Loucy (cell line): ENCODE data around the gene MESD.
"Not testable (repeated sequence)": the region's sequence is repeated elsewhere in the genome, so short reads cannot be mapped to it uniquely, and the experiment has no call there.

Experiments
- H2AFZ ChIP-seq: fragments of 200-600 bp; sonication (generic); 2 replicates; pipeline ENCODE4 v1.6.0; 2016; ENCODE audit warnings: antibody characterized with exemption, mild to moderate bottlenecking, low read length, moderate library complexity
- H3F3A ChIP-seq: fragments of 200-600 bp; 2 replicates; pipeline ENCODE4 v1.6.0; 2016; ENCODE audit warnings: antibody characterized with exemption, low read depth, mild to moderate bottlenecking
- H3K27me3 ChIP-seq: fragments of 200-600 bp; sonication (generic); 2 replicates; pipeline ENCODE4 v1.6.1; 2014; ENCODE audit warnings: low read length, mild to moderate bottlenecking; ENCODE audit not compliant: insufficient read depth, poor library complexity, severe bottlenecking
- H3K36me3 ChIP-seq: fragments of 200-600 bp; sonication (generic); 2 replicates; pipeline ENCODE4 v1.6.1; 2016; ENCODE audit warnings: low read length; ENCODE audit not compliant: insufficient read depth
- H3K4me1 ChIP-seq: fragments of 200-600 bp; sonication (generic); 2 replicates; pipeline ENCODE4 v1.5.1; 2014; ENCODE audit warnings: low read length, mild to moderate bottlenecking; ENCODE audit not compliant: insufficient read depth, poor library complexity, severe bottlenecking
- H3K4me2 ChIP-seq: fragments of 200-600 bp; sonication (generic); 2 replicates; pipeline ENCODE4 v1.6.0; 2014; ENCODE audit warnings: antibody characterized with exemption, low read length, low read depth, mild to moderate bottlenecking; ENCODE audit not compliant: poor library complexity, severe bottlenecking
- H3K4me3 ChIP-seq: fragments of 200-600 bp; sonication (generic); 2 replicates; pipeline ENCODE4 v1.5.1; 2014; ENCODE audit warnings: low read length, mild to moderate bottlenecking, mixed read lengths; ENCODE audit not compliant: poor library complexity, severe bottlenecking
- H3K79me2 ChIP-seq: fragments of 200-600 bp; sonication (generic); 2 replicates; pipeline ENCODE4 v1.6.1; 2014; ENCODE audit warnings: low read length; ENCODE audit not compliant: insufficient read depth
- H3K9ac ChIP-seq: fragments of 200-600 bp; sonication (generic); 2 replicates; pipeline ENCODE4 v1.6.0; 2014; ENCODE audit warnings: mild to moderate bottlenecking, low read depth, low read length, moderate library complexity; ENCODE audit not compliant: poor library complexity, severe bottlenecking
- H3K9me2 ChIP-seq: fragments of 200-600 bp; sonication (generic); replicated peaks from 2 replicates; pipeline ENCODE4 v1.6.1; 2016; ENCODE audit warnings: low read depth, low read length, mixed read lengths
- H3K9me3 ChIP-seq: fragments of 200-600 bp; sonication (generic); 2 replicates; pipeline ENCODE4 v1.6.1; 2014; ENCODE audit warnings: mild to moderate bottlenecking, antibody characterized with exemption, low read length, low read depth; ENCODE audit not compliant: insufficient read depth
- H4K20me1 ChIP-seq: fragments of 200-600 bp; sonication (generic); 2 replicates; pipeline ENCODE4 v1.6.0; 2014; ENCODE audit warnings: antibody characterized with exemption, low read length, mild to moderate bottlenecking; ENCODE audit not compliant: insufficient read depth, poor library complexity, severe bottlenecking
- CTCF ChIP-seq: fragments of 200-600 bp; sonication (generic); conservative IDR thresholded peaks from 2 replicates; pipeline ENCODE4 v1.5.1; 2014; ENCODE audit warnings: mild to moderate bottlenecking, antibody characterized with exemption, low read length
- EZH2phosphoT487 ChIP-seq: fragments of 200-600 bp; IDR thresholded peaks from 2 replicates; pipeline ENCODE4 v1.6.1; 2018; ENCODE audit warnings: antibody characterized with exemption, mild to moderate bottlenecking, moderate library complexity, borderline replicate concordance

Gene MESD

GRCh38 chr15:80958818-80959495 is 30.7 kb downstream of the MESD start:
- H3K4me3 ChIP-seq = no peak overlapping the region

GRCh38 chr15:80957976-80958375 is 31.6 kb downstream of the MESD start:
- Histone ChIP-seq H3K27me3 (no peaks in the 10 kb centered on the region), H3K36me3 (peaks cover 5% of the 10 kb centered on the region; the same call in 1 of the 2 replicates), H3F3A (no peaks in the 10 kb centered on the region), H3K9me2 (no peaks in the 10 kb centered on the region), H3K9me3 (no peaks in the 10 kb centered on the region), H3K9ac (no peak overlapping the region), H3K4me3 (no peak overlapping the region), H3K79me2 (no peaks in the 10 kb centered on the region), H3K4me2 (no peak overlapping the region), H2AFZ (no peak overlapping the region), H4K20me1 (no peaks in the 10 kb centered on the region), H3K4me1 (no peaks in the 10 kb centered on the region)
- no peak for TF ChIP-seq CTCF
- no peak for TF ChIP-seq EZH2phosphoT487

More at GRCh38 chr15:80958818-80959495, 30.7 kb downstream of the MESD start:
- no peaks in the 10 kb centered on the region for H4K20me1 ChIP-seq
- no peaks in the 10 kb centered on the region for H3K9me2 ChIP-seq
- H3K4me1 ChIP-seq = no peaks in the 10 kb centered on the region
- peaks cover 5% of the 10 kb centered on the region; the same call in 1 of the 2 replicates for H3K36me3 ChIP-seq
- H3K4me2 ChIP-seq = no peak overlapping the region
- H3K9me3 ChIP-seq = no peaks in the 10 kb centered on the region
- H3K9ac ChIP-seq = no peak overlapping the region
- no peak overlapping the region for H2AFZ ChIP-seq
- H3F3A ChIP-seq = no peaks in the 10 kb centered on the region
- TF ChIP-seq CTCF (no peak), EZH2phosphoT487 (no peak)
- no peaks in the 10 kb centered on the region for H3K79me2 ChIP-seq
- no peaks in the 10 kb centered on the region for H3K27me3 ChIP-seq

- no peaks in the 10 kb centered on the region for H4K20me1 ChIP-seq
- no peak overlapping the region for H3K4me3 ChIP-seq
- H2AFZ ChIP-seq = no peak overlapping the region
- no peaks in the 10 kb centered on the region for H3K9me3 ChIP-seq
- H3K9ac ChIP-seq = no peak overlapping the region
- H3K36me3 ChIP-seq = peaks cover 5% of the 10 kb centered on the region; the same call in 1 of the 2 replicates
- H3F3A ChIP-seq = no peaks in the 10 kb centered on the region
- H3K27me3 ChIP-seq = no peaks in the 10 kb centered on the region
- no peak for TF ChIP-seq CTCF
- no peak for TF ChIP-seq EZH2phosphoT487
- no peaks in the 10 kb centered on the region for H3K79me2 ChIP-seq
- no peak overlapping the region for H3K4me2 ChIP-seq
- no peaks in the 10 kb centered on the region for H3K9me2 ChIP-seq
- H3K4me1 ChIP-seq = no peaks in the 10 kb centered on the region
Measured at GRCh38 chr15:80957556-80957955, 32.1 kb downstream of the MESD start.

- not testable (repeated sequence) for H3K9me3 ChIP-seq, H3K9me2 ChIP-seq, H2AFZ ChIP-seq, H3K9ac ChIP-seq, H4K20me1 ChIP-seq, H3K27me3 ChIP-seq, H3F3A ChIP-seq, H3K4me1 ChIP-seq, H3K4me2 ChIP-seq, H3K79me2 ChIP-seq, H3K4me3 ChIP-seq
- H3K36me3 ChIP-seq = peaks cover 10% of the 10 kb centered on the region; the same call in 1 of the 2 replicates
Measured at GRCh38 chr15:80955571-80956452, 33.8 kb downstream of the MESD start.
